SK-N-SH (cell line): ENCODE data around the gene DCAF4L1. TPM values are rescaled to one million over a fixed set of nuclear protein-coding genes. Genes with fewer than 3 reads are reported as not detected.

Source experiments
- CTCF ChIA-PET: fragments of 300-600, 350-600 bp; formaldehyde crosslinking; extraction: SDS; loops from one replicate; lab custom pipeline; 2021; lab: Yijun Ruan, JAX
- POLR2A ChIA-PET: fragments of 350-600 bp; sonication (Branson Sonifier 250); formaldehyde crosslinking; extraction: SDS; loops from one replicate; lab custom pipeline; 2020; ENCODE audit warnings: antibody characterized with exemption, inconsistent platforms; lab: Yijun Ruan, JAX
- DNase-seq: peaks from one replicate; pipeline ENCODE4 v3.0.0; 2012
- H2AFZ ChIP-seq: fragments of 200-600 bp; sonication (generic); 2 replicates; pipeline ENCODE4 v1.8.1; 2016; ENCODE audit warnings: antibody characterized with exemption, mild to moderate bottlenecking, low read depth
- H3F3A ChIP-seq: fragments of 200-600 bp; sonication (generic); replicated peaks from 2 replicates; pipeline ENCODE3; 2016; ENCODE audit warnings: antibody characterized with exemption, mild to moderate bottlenecking; ENCODE audit not compliant: insufficient read depth
- H3K27ac ChIP-seq, 2 experiments: fragments of 200-500 bp in 1 of 2; fragments of 200-600 bp in 1 of 2; sonication (Bioruptor generic) in 1 of 2; sonication (generic), shearing (Covaris generic) in 1 of 2; 2 replicates each; pipeline versions ENCODE4 v1.5.1 to v1.6.1; 2014 to 2016; ENCODE audit warnings: low read depth in 2 of 2, inconsistent platforms in 1 of 2, low read length in 1 of 2, mild to moderate bottlenecking in 1 of 2, mixed read lengths in 1 of 2
- H3K27me3 ChIP-seq: fragments of 200-600 bp; sonication (generic), shearing (Covaris generic); 2 replicates; pipeline ENCODE4 v1.6.1; 2016; ENCODE audit warnings: mixed run types; ENCODE audit not compliant: insufficient read depth
- H3K36me3 ChIP-seq, 2 experiments: fragments of 200-500 bp in 1 of 2; fragments of 200-600 bp in 1 of 2; sonication (Bioruptor generic) in 1 of 2; sonication (generic) in 1 of 2; replicated peaks in 1 of 2; 2 replicates each; pipeline versions ENCODE3 to v1.5.1; 2014 to 2016; ENCODE audit warnings: low read length in 1 of 2, mild to moderate bottlenecking in 1 of 2; ENCODE audit not compliant: insufficient read depth in 2 of 2, control insufficient read depth in 1 of 2
- H3K4me1 ChIP-seq, 2 experiments: fragments of 200-500 bp in 1 of 2; fragments of 200-600 bp in 1 of 2; sonication (Bioruptor generic) in 1 of 2; sonication (generic), shearing (Covaris generic) in 1 of 2; 2 replicates each; pipeline versions ENCODE4 v1.5.1 to v1.6.1; 2014 to 2016; ENCODE audit warnings: low read depth in 1 of 2, low read length in 1 of 2, mixed run types in 1 of 2; ENCODE audit not compliant: insufficient read depth in 2 of 2, control insufficient read depth in 1 of 2
- H3K4me2 ChIP-seq: fragments of 200-600 bp; sonication (generic), shearing (Covaris generic); 2 replicates; pipeline ENCODE4 v1.6.1; 2017; ENCODE audit warnings: mixed run types
- H3K4me3 ChIP-seq, 2 experiments: fragments of 200-500 bp in 1 of 2; fragments of 200-600 bp in 1 of 2; sonication (Bioruptor generic) in 1 of 2; sonication (generic), shearing (Covaris generic) in 1 of 2; 2 replicates each; pipeline versions ENCODE4 v1.5.1 to v1.8.1; 2014 to 2016; ENCODE audit warnings: low read depth in 2 of 2, inconsistent platforms in 1 of 2, low read length in 1 of 2, mild to moderate bottlenecking in 1 of 2, mixed read lengths in 1 of 2, moderate library complexity in 1 of 2
- H3K79me2 ChIP-seq: fragments of 200-600 bp; sonication (generic); 2 replicates; pipeline ENCODE4 v1.8.1; 2017; ENCODE audit warnings: mild to moderate bottlenecking; ENCODE audit not compliant: insufficient read depth
- H3K9ac ChIP-seq: fragments of 200-600 bp; sonication (generic); 2 replicates; pipeline ENCODE4 v1.6.1; 2017; ENCODE audit warnings: mixed run types
- H3K9me2 ChIP-seq: fragments of 200-600 bp; sonication (generic); 2 replicates; pipeline ENCODE4 v1.6.1; 2017; ENCODE audit warnings: mixed run types
- H3K9me3 ChIP-seq: fragments of 200-600 bp; sonication (generic); 2 replicates; pipeline ENCODE4 v1.6.1; 2017; ENCODE audit warnings: mixed run types, mild to moderate bottlenecking, moderate library complexity
- H4K20me1 ChIP-seq: fragments of 200-600 bp; sonication (generic); 2 replicates; pipeline ENCODE4 v1.6.1; 2017; ENCODE audit warnings: mild to moderate bottlenecking, mixed run types; ENCODE audit not compliant: insufficient read depth
- CHD2 ChIP-seq: fragments of 150-350 bp; IDR thresholded peaks from 2 replicates; pipeline ENCODE4 v1.6.1; 2018; ENCODE audit warnings: low read length; ENCODE audit not compliant: partially characterized antibody
- FOSL2 ChIP-seq: IDR thresholded peaks from 2 replicates; pipeline ENCODE4 v1.4.0; 2012; ENCODE audit warnings: low read depth, mild to moderate bottlenecking, moderate library complexity, borderline replicate concordance
- FOXM1 ChIP-seq: IDR thresholded peaks from 2 replicates; pipeline ENCODE4 v1.4.0; 2012; ENCODE audit warnings: low read depth, mild to moderate bottlenecking
- GABPA ChIP-seq: IDR thresholded peaks from 2 replicates; pipeline ENCODE4 v1.4.0; 2012; ENCODE audit warnings: low read depth, mild to moderate bottlenecking
- MXI1 ChIP-seq: IDR thresholded peaks from 2 replicates; pipeline ENCODE4 v1.6.1; 2012; ENCODE audit warnings: mild to moderate bottlenecking, low read depth, low read length, improper control_type of control experiment
- NFIC ChIP-seq: IDR thresholded peaks from 2 replicates; pipeline ENCODE4 v1.4.0; 2012; ENCODE audit warnings: borderline replicate concordance
- NRF1 ChIP-seq: IDR thresholded peaks from 2 replicates; pipeline ENCODE4 v1.6.1; 2012; ENCODE audit warnings: low read depth, mild to moderate bottlenecking, low read length
- POLR2AphosphoS5 ChIP-seq: IDR thresholded peaks from 2 replicates; pipeline ENCODE4 v1.6.1; 2012; ENCODE audit warnings: low read depth, low read length
- RAD21 ChIP-seq: IDR thresholded peaks from 2 replicates; pipeline ENCODE4 v1.6.1; 2012; ENCODE audit warnings: mild to moderate bottlenecking, low read length
- RFX5 ChIP-seq: IDR thresholded peaks from 2 replicates; pipeline ENCODE4 v1.6.1; 2012; ENCODE audit warnings: mild to moderate bottlenecking, improper control_type of control experiment, low read length
- SIN3A ChIP-seq: IDR thresholded peaks from 2 replicates; pipeline ENCODE4 v1.6.1; 2012; ENCODE audit warnings: low read depth, mild to moderate bottlenecking, low read length, moderate library complexity, borderline replicate concordance
- YY1 ChIP-seq: IDR thresholded peaks from 2 replicates; pipeline ENCODE4 v1.4.0; 2012; ENCODE audit warnings: low read depth, mild to moderate bottlenecking
- polyA plus RNA-seq, 3 experiments: library from polyadenylated mRNA; depleted of rRNA; stranded (reverse); fragments of >200 nt; gene quantifications; 2 replicates each; pipeline ENCODE4 v1.2.3, GENCODE V29; 2012
- TF ChIP-seq, protein P1 (sequence below): fragments of 150-350 bp; IDR thresholded peaks from 2 replicates; pipeline ENCODE4 v1.6.1; 2017; ENCODE audit warnings: antibody characterized with exemption, low read length, low read depth, borderline replicate concordance
- TF ChIP-seq, protein P2 (sequence below): fragments of 150-350 bp; IDR thresholded peaks from 2 replicates; pipeline ENCODE4 v1.6.1; 2016; ENCODE audit warnings: mild to moderate bottlenecking, low read depth, low read length
- TF ChIP-seq, protein P3 (sequence below): IDR thresholded peaks from 2 replicates; pipeline ENCODE4 v1.4.0; 2012; ENCODE audit warnings: low read depth
- TF ChIP-seq, protein P4 (sequence below): IDR thresholded peaks from 2 replicates; pipeline ENCODE4; 2012
- TF ChIP-seq, protein P5 (sequence below): IDR thresholded peaks from 2 replicates; pipeline ENCODE4 v1.6.1; 2012; ENCODE audit warnings: mild to moderate bottlenecking, low read depth, low read length, moderate library complexity

The DCAF4L1 gene
- polyA plus RNA-seq, 1 of the 3 experiments (the other 2 are of a cell fraction): 0.05 TPM

DNA sequence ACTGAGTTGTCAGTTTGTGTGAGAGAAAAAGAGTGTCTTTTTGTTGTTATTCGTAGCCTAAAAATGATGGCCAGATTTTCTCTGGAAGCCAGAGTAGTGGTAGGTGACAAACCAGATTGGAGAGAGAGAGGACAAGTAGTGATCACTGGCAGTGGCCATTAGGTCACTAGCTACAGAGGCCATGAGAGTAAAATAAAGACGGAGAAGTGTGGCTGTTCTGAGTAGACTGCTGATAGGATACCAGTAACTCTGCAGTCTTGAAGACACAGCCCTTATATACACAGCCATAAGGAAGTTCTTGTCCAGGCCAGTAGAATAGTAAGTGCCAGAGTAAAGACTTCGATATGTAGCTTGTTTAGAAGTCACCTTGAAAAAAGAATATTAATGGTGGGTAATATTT is 16.5 kb downstream of the DCAF4L1 start (continued):
- TF ChIP-seq, protein P1, sequence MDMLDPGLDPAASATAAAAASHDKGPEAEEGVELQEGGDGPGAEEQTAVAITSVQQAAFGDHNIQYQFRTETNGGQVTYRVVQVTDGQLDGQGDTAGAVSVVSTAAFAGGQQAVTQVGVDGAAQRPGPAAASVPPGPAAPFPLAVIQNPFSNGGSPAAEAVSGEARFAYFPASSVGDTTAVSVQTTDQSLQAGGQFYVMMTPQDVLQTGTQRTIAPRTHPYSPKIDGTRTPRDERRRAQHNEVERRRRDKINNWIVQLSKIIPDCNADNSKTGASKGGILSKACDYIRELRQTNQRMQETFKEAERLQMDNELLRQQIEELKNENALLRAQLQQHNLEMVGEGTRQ: no peak
- TF ChIP-seq CHD2 (no peak), YY1 (no peak)

DNA sequence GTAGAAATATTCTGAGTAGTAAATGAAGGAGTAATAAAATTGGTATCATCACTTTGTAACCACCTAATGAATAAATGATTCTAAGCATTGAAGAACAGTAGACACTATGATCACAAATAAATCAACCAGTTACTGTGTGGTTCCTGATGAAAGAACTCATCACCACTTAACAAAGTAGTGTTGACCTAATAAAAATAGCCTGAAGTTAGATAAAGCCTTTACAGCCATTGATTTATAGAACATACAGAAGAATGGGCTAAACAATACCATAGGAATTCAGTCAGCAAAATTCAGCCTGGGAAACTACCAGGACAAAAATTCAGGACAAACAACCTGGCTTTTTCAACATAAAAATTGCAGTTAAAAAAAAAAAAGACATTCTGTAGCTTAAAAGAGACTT is 17.8 kb downstream of the DCAF4L1 start:
- no peak for TF ChIP-seq GABPA
- no peak for TF ChIP-seq RFX5
- TF ChIP-seq POLR2AphosphoS5: no peak
- TF ChIP-seq, protein P1: no peak
- no peak for TF ChIP-seq NFIC
- TF ChIP-seq SIN3A: no peak
- TF ChIP-seq, protein P2, sequence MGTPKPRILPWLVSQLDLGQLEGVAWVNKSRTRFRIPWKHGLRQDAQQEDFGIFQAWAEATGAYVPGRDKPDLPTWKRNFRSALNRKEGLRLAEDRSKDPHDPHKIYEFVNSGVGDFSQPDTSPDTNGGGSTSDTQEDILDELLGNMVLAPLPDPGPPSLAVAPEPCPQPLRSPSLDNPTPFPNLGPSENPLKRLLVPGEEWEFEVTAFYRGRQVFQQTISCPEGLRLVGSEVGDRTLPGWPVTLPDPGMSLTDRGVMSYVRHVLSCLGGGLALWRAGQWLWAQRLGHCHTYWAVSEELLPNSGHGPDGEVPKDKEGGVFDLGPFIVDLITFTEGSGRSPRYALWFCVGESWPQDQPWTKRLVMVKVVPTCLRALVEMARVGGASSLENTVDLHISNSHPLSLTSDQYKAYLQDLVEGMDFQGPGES: no peak
- TF ChIP-seq, protein P3, sequence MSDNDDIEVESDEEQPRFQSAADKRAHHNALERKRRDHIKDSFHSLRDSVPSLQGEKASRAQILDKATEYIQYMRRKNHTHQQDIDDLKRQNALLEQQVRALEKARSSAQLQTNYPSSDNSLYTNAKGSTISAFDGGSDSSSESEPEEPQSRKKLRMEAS: no peak
- no peak for TF ChIP-seq FOSL2
- no peak for TF ChIP-seq CHD2
- TF ChIP-seq YY1: no peak
- TF ChIP-seq FOXM1: no peak
- no peak for TF ChIP-seq NRF1
- TF ChIP-seq, protein P4, sequence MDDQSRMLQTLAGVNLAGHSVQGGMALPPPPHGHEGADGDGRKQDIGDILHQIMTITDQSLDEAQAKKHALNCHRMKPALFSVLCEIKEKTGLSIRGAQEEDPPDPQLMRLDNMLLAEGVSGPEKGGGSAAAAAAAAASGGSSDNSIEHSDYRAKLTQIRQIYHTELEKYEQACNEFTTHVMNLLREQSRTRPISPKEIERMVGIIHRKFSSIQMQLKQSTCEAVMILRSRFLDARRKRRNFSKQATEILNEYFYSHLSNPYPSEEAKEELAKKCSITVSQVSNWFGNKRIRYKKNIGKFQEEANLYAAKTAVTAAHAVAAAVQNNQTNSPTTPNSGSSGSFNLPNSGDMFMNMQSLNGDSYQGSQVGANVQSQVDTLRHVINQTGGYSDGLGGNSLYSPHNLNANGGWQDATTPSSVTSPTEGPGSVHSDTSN: no peak
- TF ChIP-seq RAD21: no peak
- TF ChIP-seq MXI1: no peak
- TF ChIP-seq, protein P5, sequence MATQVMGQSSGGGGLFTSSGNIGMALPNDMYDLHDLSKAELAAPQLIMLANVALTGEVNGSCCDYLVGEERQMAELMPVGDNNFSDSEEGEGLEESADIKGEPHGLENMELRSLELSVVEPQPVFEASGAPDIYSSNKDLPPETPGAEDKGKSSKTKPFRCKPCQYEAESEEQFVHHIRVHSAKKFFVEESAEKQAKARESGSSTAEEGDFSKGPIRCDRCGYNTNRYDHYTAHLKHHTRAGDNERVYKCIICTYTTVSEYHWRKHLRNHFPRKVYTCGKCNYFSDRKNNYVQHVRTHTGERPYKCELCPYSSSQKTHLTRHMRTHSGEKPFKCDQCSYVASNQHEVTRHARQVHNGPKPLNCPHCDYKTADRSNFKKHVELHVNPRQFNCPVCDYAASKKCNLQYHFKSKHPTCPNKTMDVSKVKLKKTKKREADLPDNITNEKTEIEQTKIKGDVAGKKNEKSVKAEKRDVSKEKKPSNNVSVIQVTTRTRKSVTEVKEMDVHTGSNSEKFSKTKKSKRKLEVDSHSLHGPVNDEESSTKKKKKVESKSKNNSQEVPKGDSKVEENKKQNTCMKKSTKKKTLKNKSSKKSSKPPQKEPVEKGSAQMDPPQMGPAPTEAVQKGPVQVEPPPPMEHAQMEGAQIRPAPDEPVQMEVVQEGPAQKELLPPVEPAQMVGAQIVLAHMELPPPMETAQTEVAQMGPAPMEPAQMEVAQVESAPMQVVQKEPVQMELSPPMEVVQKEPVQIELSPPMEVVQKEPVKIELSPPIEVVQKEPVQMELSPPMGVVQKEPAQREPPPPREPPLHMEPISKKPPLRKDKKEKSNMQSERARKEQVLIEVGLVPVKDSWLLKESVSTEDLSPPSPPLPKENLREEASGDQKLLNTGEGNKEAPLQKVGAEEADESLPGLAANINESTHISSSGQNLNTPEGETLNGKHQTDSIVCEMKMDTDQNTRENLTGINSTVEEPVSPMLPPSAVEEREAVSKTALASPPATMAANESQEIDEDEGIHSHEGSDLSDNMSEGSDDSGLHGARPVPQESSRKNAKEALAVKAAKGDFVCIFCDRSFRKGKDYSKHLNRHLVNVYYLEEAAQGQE: no peak
- TF ChIP-seq, all 33 proteins: peak for 0
- H3K4me3 ChIP-seq: no peak overlapping the region
- H3K36me3 ChIP-seq: peaks cover 23 to 25% of the 10 kb centered on the region in 2 experiments
- peaks cover 18% of the 10 kb centered on the region; the same call in 1 of the 2 replicates for H4K20me1 ChIP-seq
- H3F3A ChIP-seq: peaks cover 5% of the 10 kb centered on the region
- no peak overlapping the region for H3K9ac ChIP-seq
- POLR2A ChIA-PET: no interaction called here
- H3K9me2 ChIP-seq: no peaks in the 10 kb centered on the region
- H3K79me2 ChIP-seq: peaks cover 92% of the 10 kb centered on the region
- H3K9me3 ChIP-seq: no peaks in the 10 kb centered on the region
- no peaks in the 10 kb centered on the region for H3K27me3 ChIP-seq
- H2AFZ ChIP-seq: no peak overlapping the region
- DNase-seq: no peak
- H3K4me2 ChIP-seq: no peak overlapping the region
- CTCF ChIA-PET: no interaction called here
- no peaks in the 10 kb centered on the region for H3K4me1 ChIP-seq
- H3K27ac ChIP-seq: no peak overlapping the region
